K562 (cell line): ENCODE data around the gene WTAP. TPM values are rescaled to one million over a fixed set of nuclear protein-coding genes. Genes with fewer than 3 reads are reported as not detected.

Experiments used
- CEBPG ChIP-seq, 3 experiments: fragments of 200-800 bp in 1 of 3; sonication (Bioruptor generic) in 1 of 3; sonication (generic) in 1 of 3; formaldehyde crosslinking in 1 of 3; IDR thresholded peaks in 2 of 3; conservative IDR thresholded peaks in 1 of 3; 2 replicates each; pipeline versions ENCODE4 v1.6.1 to v1.8.0; 2016 to 2022; ENCODE audit warnings: missing compliant biosample characterization in 2 of 3, missing genetic modification characterization in 2 of 3, mild to moderate bottlenecking in 1 of 3, missing genetic modification reagents in 1 of 3
- E2F5 ChIP-seq: sonication (generic); formaldehyde crosslinking; IDR thresholded peaks from 2 replicates; pipeline ENCODE4 v1.8.0; 2022; ENCODE audit warnings: mild to moderate bottlenecking, missing genetic modification reagents
- HSF4 ChIP-seq: fragments of 250-450 bp; sonication (Bioruptor Pico); IDR thresholded peaks from 2 replicates; pipeline ENCODE4 v2.1.2; 2022; ENCODE audit warnings: mild to moderate bottlenecking, moderate library complexity, borderline replicate concordance
- MEIS2 ChIP-seq: fragments of 450-650 bp; IDR thresholded peaks from 2 replicates; pipeline ENCODE4 v1.6.1; 2014; ENCODE audit warnings: mild to moderate bottlenecking; ENCODE audit not compliant: partially characterized antibody
- MNT ChIP-seq, 2 experiments: fragments of 450-650 bp; conservative IDR thresholded peaks; 2 replicates each; pipeline ENCODE4 v1.6.1; 2017; ENCODE audit warnings: mild to moderate bottlenecking in 2 of 2, moderate library complexity in 2 of 2
- NCOA1 ChIP-seq: fragments of 450-650 bp; IDR thresholded peaks from 2 replicates; pipeline ENCODE4 v1.6.1; 2016; ENCODE audit warnings: low read depth
- NONO ChIP-seq, 2 experiments: fragments of 200-400 bp in 1 of 2; fragments of 450-650 bp in 1 of 2; formaldehyde crosslinking in 1 of 2; IDR thresholded peaks; 2 replicates each; pipeline ENCODE4 v1.6.1; 2017; ENCODE audit warnings: low read depth in 2 of 2, mild to moderate bottlenecking in 2 of 2, moderate library complexity in 2 of 2, low read length in 1 of 2
- PHF21A ChIP-seq: fragments of 450-650 bp; IDR thresholded peaks from 2 replicates; pipeline ENCODE4 v1.6.1; 2017; ENCODE audit warnings: low read depth, borderline replicate concordance
- PTBP1 ChIP-seq: fragments of 200-400 bp; formaldehyde crosslinking; IDR thresholded peaks from 2 replicates; pipeline ENCODE4 v1.6.1; 2017; ENCODE audit warnings: low read depth, low read length
- SLC30A9 ChIP-seq: fragments of 250-450 bp; sonication (Bioruptor Pico); IDR thresholded peaks from 2 replicates; pipeline ENCODE4 v1.8.0; 2022; ENCODE audit warnings: mild to moderate bottlenecking, moderate library complexity
- SP1 ChIP-seq: sonication (generic); formaldehyde crosslinking; IDR thresholded peaks from 2 replicates; pipeline ENCODE4 v1.8.1; 2022; ENCODE audit warnings: mild to moderate bottlenecking, missing genetic modification reagents
- TCF3 ChIP-seq: sonication (generic); formaldehyde crosslinking; IDR thresholded peaks from 2 replicates; pipeline ENCODE4 v1.4.0; 2020; ENCODE audit warnings: mild to moderate bottlenecking, missing genetic modification reagents
- THRB ChIP-seq: fragments of 450-650 bp; formaldehyde crosslinking; conservative IDR thresholded peaks from 2 replicates; pipeline ENCODE4 v1.4.0; 2022; ENCODE audit warnings: mild to moderate bottlenecking, missing genetic modification characterization
- TRIM25 ChIP-seq: fragments of 450-650 bp; IDR thresholded peaks from 2 replicates; pipeline ENCODE4 v1.7.0; 2016; ENCODE audit warnings: borderline replicate concordance
- ZNF224 ChIP-seq: sonication (generic); formaldehyde crosslinking; IDR thresholded peaks from 2 replicates; pipeline ENCODE4 v1.8.0; 2022; ENCODE audit warnings: mild to moderate bottlenecking, missing genetic modification reagents
- ZNF324 ChIP-seq: fragments of 250-450 bp; sonication (Bioruptor Pico); IDR thresholded peaks from 2 replicates; pipeline ENCODE4 v1.4.0; 2020; ENCODE audit warnings: mild to moderate bottlenecking
- ZNF583 ChIP-seq: fragments of 250-450 bp; sonication (Bioruptor Pico); IDR thresholded peaks from 2 replicates; pipeline ENCODE4 v1.4.0; 2020
- ZNF668 ChIP-seq: fragments of 250-450 bp; sonication (Bioruptor Pico); IDR thresholded peaks from 2 replicates; pipeline ENCODE4 v1.8.0; 2022; ENCODE audit warnings: mild to moderate bottlenecking, inconsistent platforms
- polyA plus RNA-seq, 8 experiments: library from polyadenylated mRNA; depleted of rRNA in 4 of 8; stranded (reverse) in 5 of 8; unstranded in 3 of 8; fragments of >200 nt; fragmentation: Nextera tagmentation in 2 of 8; fragmentation: Illumina TruSeq in 1 of 8; extraction: Ambion mirVana in 2 of 8; extraction: Trizol in 1 of 8; gene quantifications; 2 replicates each; pipeline versions ENCODE4 v1.2.1 to v1.2.3, GENCODE V29; 2011 to 2014; ENCODE audit warnings: inconsistent platforms in 1 of 8, missing spikeins in 1 of 8
- total RNA-seq, 7 experiments: library from RNA; depleted of rRNA in 6 of 7; stranded (reverse); fragments of >200 nt in 6 of 7; fragmentation: Illumina TruSeq in 2 of 7; extraction: Trizol in 2 of 7; gene quantifications; 2 replicates each; pipeline versions ENCODE4 v1.2.1 to v1.2.3, GENCODE V29; 2011 to 2021; ENCODE audit warnings: low replicate concordance in 1 of 7
- TF ChIP-seq, protein P1 (sequence below): sonication (generic); formaldehyde crosslinking; IDR thresholded peaks from 2 replicates; pipeline ENCODE4 v1.8.1; 2022; ENCODE audit warnings: missing genetic modification reagents

Gene WTAP
- total and polyA plus RNA-seq, 9 of the 15 experiments (the other 6 are each of a cell fraction or from before 2014, with no cell fraction given) = 52.4 to 156 (median 110) TPM

DNA sequence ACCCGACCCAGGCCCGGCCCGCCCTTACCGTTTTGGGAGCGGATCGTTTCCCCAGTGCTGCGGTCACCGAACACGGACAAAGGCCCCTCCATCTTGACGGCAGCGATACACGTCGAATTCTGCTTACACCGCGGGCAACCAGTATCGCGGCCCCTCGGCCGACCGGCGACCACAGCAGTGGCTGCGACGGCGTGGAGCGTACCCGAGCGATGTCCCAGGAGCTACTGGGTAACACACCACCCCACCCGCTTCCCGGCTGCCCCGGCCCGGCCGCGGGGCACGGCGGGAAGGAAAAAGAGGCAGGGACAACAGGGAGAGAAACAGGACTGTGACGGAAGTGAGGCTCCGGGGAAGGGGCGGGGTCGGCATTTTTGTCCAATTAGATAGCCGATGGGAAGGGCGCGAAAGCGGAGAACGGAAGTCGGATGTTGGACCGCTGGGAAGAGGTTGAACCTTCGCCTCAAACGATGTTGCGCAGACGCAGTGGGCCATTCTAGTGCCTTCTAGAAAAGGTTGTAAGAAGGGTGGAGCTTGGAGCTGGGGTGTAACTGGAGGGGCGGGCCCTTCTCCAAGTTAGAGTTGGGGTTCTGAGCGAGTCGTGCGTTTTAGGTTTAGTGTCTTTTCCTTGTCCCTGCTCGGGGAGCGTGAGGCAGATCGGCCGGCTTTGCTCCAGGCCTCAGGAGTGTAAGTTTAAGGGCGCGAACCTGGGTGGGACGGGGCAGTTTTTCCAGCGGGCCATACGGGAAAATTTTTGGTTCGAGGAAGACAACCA is 62.3 kb downstream of the WTAP start, which contains the start of gene TCP1 (continued):
- TF ChIP-seq PTBP1 = no peak
- 0 out of 2 replicates have a peak, but pooled peaks have one; percentile 18 for TF ChIP-seq PHF21A
- TF ChIP-seq MEIS2 = peak; percentile 85
- 0 out of 2 replicates have a peak, but pooled peaks have one; percentile 54 for TF ChIP-seq ZNF668 (CRISPR knock-in tag)
- TF ChIP-seq SLC30A9 (CRISPR knock-in tag) = no peak
- peak in 1 of 2 experiments; percentile 2; a peak in 2 of 4 replicates for TF ChIP-seq MNT (conservative IDR thresholded peaks at IDR 0.05)
- peak; percentile 74 for TF ChIP-seq SP1
- TF ChIP-seq, protein P1, sequence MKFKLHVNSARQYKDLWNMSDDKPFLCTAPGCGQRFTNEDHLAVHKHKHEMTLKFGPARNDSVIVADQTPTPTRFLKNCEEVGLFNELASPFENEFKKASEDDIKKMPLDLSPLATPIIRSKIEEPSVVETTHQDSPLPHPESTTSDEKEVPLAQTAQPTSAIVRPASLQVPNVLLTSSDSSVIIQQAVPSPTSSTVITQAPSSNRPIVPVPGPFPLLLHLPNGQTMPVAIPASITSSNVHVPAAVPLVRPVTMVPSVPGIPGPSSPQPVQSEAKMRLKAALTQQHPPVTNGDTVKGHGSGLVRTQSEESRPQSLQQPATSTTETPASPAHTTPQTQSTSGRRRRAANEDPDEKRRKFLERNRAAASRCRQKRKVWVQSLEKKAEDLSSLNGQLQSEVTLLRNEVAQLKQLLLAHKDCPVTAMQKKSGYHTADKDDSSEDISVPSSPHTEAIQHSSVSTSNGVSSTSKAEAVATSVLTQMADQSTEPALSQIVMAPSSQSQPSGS (CRISPR knock-in tag) = no peak
- TF ChIP-seq ZNF583 (CRISPR knock-in tag) = peak; percentile 83; the same call in 1 of the 2 replicates
- TF ChIP-seq NCOA1 = peak; percentile 13
- TF ChIP-seq E2F5 (CRISPR knock-in tag) = peak; percentile 31; the same call in 1 of the 2 replicates
- TF ChIP-seq ZNF224 = 0 out of 2 replicates have a peak, but pooled peaks have one; percentile 35
- TF ChIP-seq TRIM25 = no peak
- TF ChIP-seq ZNF324 (CRISPR knock-in tag) = 0 out of 2 replicates have a peak, but pooled peaks have one; percentile 58
- TF ChIP-seq TCF3 = no peak; the same call in 1 of the 2 replicates
- TF ChIP-seq THRB (CRISPR knock-in tag) = 0 out of 2 replicates have a peak, but pooled peaks have one; percentile 31
- peak in 1 of 2 experiments; percentile 86; a peak in 2 of 4 replicates for TF ChIP-seq NONO (IDR thresholded peaks at IDR 0.05; ENCODE audit: low read depth in 2 of 2, low read length in 1 of 2)
- no peak; the same call in 1 of the 2 replicates for TF ChIP-seq CEBPG (CRISPR knock-in tag; IDR thresholded peaks at IDR 0.05)
- no peak for TF ChIP-seq CEBPG (tag; conservative IDR thresholded peaks at IDR 0.05 in 1 of 2, IDR thresholded peaks at IDR 0.05 in 1 of 2)
- peak; percentile 73; the same call in 1 of the 2 replicates for TF ChIP-seq HSF4
